ENCODE data around the gene FBXL17. TPM values are rescaled to one million over a fixed set of nuclear protein-coding genes. Genes with fewer than 3 reads are reported as not detected.
A peak's percentile ranks its signal among the peaks of the same experiment; 100 is the strongest.

FBXL17 gene
- total RNA-seq, 1 donor from 2014 or later = 5.6 TPM

- peak in 1 of 2 donors; percentile 86 for DNase-seq (ENCODE audit: low read depth in 2 of 2)
Measured at GRCh38 chr5:108101130-108101529, 280.8 kb downstream of the FBXL17 start.

- DNase-seq (ENCODE audit: low read depth in 2 of 2) = peak in 1 of 2 donors; percentile 32
Measured at GRCh38 chr5:108094800-108095199, 287.1 kb downstream of the FBXL17 start.

- peak; percentile 60 to 67 for DNase-seq (ENCODE audit: low read depth in 2 of 2)
Measured at GRCh38 chr5:108093186-108093585, 288.7 kb downstream of the FBXL17 start.

- no peak for DNase-seq (ENCODE audit: low read depth in 2 of 2)
Measured at GRCh38 chr5:108090946-108091345, 291.0 kb downstream of the FBXL17 start.

- DNase-seq (ENCODE audit: low read depth in 2 of 2) = peak in 1 of 2 donors; percentile 16
Measured at GRCh38 chr5:108084105-108084504, 297.8 kb downstream of the FBXL17 start.

GRCh38 chr5:108083232-108083631 lies 298.7 kb downstream of the FBXL17 start:
- DNase-seq (ENCODE audit: low read depth in 2 of 2) = no peak

- DNase-seq (ENCODE audit: low read depth in 2 of 2) = no peak
Measured at GRCh38 chr5:108081707-108082106, 300.2 kb downstream of the FBXL17 start.

GRCh38 chr5:108079753-108080152 lies 302.1 kb downstream of the FBXL17 start:
- peak in 1 of 2 donors; percentile 19 for DNase-seq (ENCODE audit: low read depth in 2 of 2)

GRCh38 chr5:108078882-108079281 lies 303.0 kb downstream of the FBXL17 start:
- no peak for DNase-seq (ENCODE audit: low read depth in 2 of 2)

- DNase-seq (ENCODE audit: low read depth in 2 of 2) = no peak
Measured at GRCh38 chr5:108078345-108078744, 303.6 kb downstream of the FBXL17 start.

- no peak for DNase-seq (ENCODE audit: low read depth in 2 of 2)
Measured at GRCh38 chr5:108074626-108075025, 307.3 kb downstream of the FBXL17 start.

GRCh38 chr5:108064302-108064701 lies 317.6 kb downstream of the FBXL17 start:
- no peak for DNase-seq (ENCODE audit: low read depth in 2 of 2)

GRCh38 chr5:108061941-108062340 lies 320.0 kb downstream of the FBXL17 start:
- no peak for DNase-seq (ENCODE audit: low read depth in 2 of 2)

GRCh38 chr5:108060340-108060739 lies 321.6 kb downstream of the FBXL17 start:
- DNase-seq (ENCODE audit: low read depth in 2 of 2) = no peak

- DNase-seq (ENCODE audit: low read depth in 2 of 2) = no peak
Measured at GRCh38 chr5:108059334-108059733, 322.6 kb downstream of the FBXL17 start.

- DNase-seq (ENCODE audit: low read depth in 2 of 2) = no peak
Measured at GRCh38 chr5:108054349-108054748, 327.5 kb downstream of the FBXL17 start.

- no peak for DNase-seq (ENCODE audit: low read depth in 2 of 2)
Measured at GRCh38 chr5:108046955-108047670, 334.8 kb downstream of the FBXL17 start.

GRCh38 chr5:108036482-108036881 lies 345.4 kb downstream of the FBXL17 start:
- peak; percentile 89 to 94 for DNase-seq (ENCODE audit: low read depth in 2 of 2)

GRCh38 chr5:108028883-108029282 lies 353.0 kb downstream of the FBXL17 start:
- no peak for DNase-seq (ENCODE audit: low read depth in 2 of 2)

GRCh38 chr5:108028412-108028811 lies 353.5 kb downstream of the FBXL17 start:
- DNase-seq (ENCODE audit: low read depth in 2 of 2) = peak; percentile 11 to 44

- no peak for DNase-seq (ENCODE audit: low read depth in 2 of 2)
Measured at GRCh38 chr5:108025957-108026356, 355.9 kb downstream of the FBXL17 start.

- no peak for DNase-seq (ENCODE audit: low read depth in 2 of 2)
Measured at GRCh38 chr5:108024986-108025385, 356.9 kb downstream of the FBXL17 start.

GRCh38 chr5:108016101-108016500 lies 365.8 kb downstream of the FBXL17 start:
- DNase-seq (ENCODE audit: low read depth in 2 of 2) = no peak

- no peak for DNase-seq (ENCODE audit: low read depth in 2 of 2)
Measured at GRCh38 chr5:108006791-108007190, 375.1 kb downstream of the FBXL17 start.
